Measurements from ENCODE around the gene ZNF683.
A peak's percentile ranks its signal among the peaks of the same experiment; 100 is the strongest.
"Not testable (repeated sequence)": the region's sequence is repeated elsewhere in the genome, so short reads cannot be mapped to it uniquely, and the experiment has no call there.

Gene ZNF683

GRCh38 chr1:26372611-26373010 is at the start of gene ZNF683:
Gene ZNF683, minus strand, starts transcription at chr1:26372750. Its CDS starts 4,179 bp downstream, at chr1:26368571.
- DNase-seq = not testable (repeated sequence)

- peak; percentile 83 to 85 for DNase-seq
These were observed 46.9 kb upstream of the ZNF683 start for GRCh38 chr1:26419494-26419893.

- DNase-seq = no peak
These were observed 46.4 kb upstream of the ZNF683 start for GRCh38 chr1:26418865-26419349.

GRCh38 chr1:26417111-26417759 is 44.7 kb upstream of the ZNF683 start:
- DNase-seq = peak; percentile 63 to 79

GRCh38 chr1:26413031-26413430 is 40.5 kb upstream of the ZNF683 start:
- DNase-seq = no peak

- DNase-seq = no peak
These were observed 39.8 kb upstream of the ZNF683 start for GRCh38 chr1:26412180-26412840.

- no peak for DNase-seq
These were observed 39.1 kb upstream of the ZNF683 start for GRCh38 chr1:26411624-26412074.

GRCh38 chr1:26410706-26411623 is 38.4 kb upstream of the ZNF683 start, which contains the start of gene LIN28A:
Gene LIN28A, plus strand, starts transcription at chr1:26410817. Its CDS starts 75 bp downstream, at chr1:26410892.
- DNase-seq = no peak

- DNase-seq = no peak
These were observed 36.7 kb upstream of the ZNF683 start for GRCh38 chr1:26409191-26409807.

- no peak for DNase-seq
These were observed 36.1 kb upstream of the ZNF683 start for GRCh38 chr1:26408604-26409003.

- DNase-seq = peak in 1 of 2 experiments; percentile 15
These were observed 32.8 kb upstream of the ZNF683 start for GRCh38 chr1:26405281-26405915.

- no peak for DNase-seq
These were observed 32.1 kb upstream of the ZNF683 start for GRCh38 chr1:26404641-26405040.

- DNase-seq = no peak
These were observed 31.1 kb upstream of the ZNF683 start for GRCh38 chr1:26403656-26404055.

GRCh38 chr1:26401891-26402290 is 29.3 kb upstream of the ZNF683 start:
- no peak for DNase-seq

GRCh38 chr1:26399034-26399433 is 26.5 kb upstream of the ZNF683 start:
- no peak for DNase-seq

- DNase-seq = no peak
These were observed 23.2 kb upstream of the ZNF683 start for GRCh38 chr1:26395754-26396153.

- DNase-seq = peak in 1 of 2 experiments; percentile 7
These were observed 18.9 kb upstream of the ZNF683 start for GRCh38 chr1:26391450-26391849.

- no peak for DNase-seq
These were observed 17.2 kb upstream of the ZNF683 start for GRCh38 chr1:26389604-26390247.

GRCh38 chr1:26388791-26389445 is 16.4 kb upstream of the ZNF683 start:
- no peak for DNase-seq

- DNase-seq = no peak
These were observed 14.9 kb upstream of the ZNF683 start for GRCh38 chr1:26387447-26387846.

GRCh38 chr1:26385063-26385462 is 12.5 kb upstream of the ZNF683 start:
- DNase-seq = not testable (repeated sequence)
